22Rv1 (cell line): ENCODE data around the gene INHA.
A peak's percentile ranks its signal among the peaks of the same experiment; 100 is the strongest.

Experiments used
- H3K27ac ChIP-seq: fragments of 450-650 bp; 2 replicates; pipeline ENCODE4 v1.5.1; 2017
- CTCF ChIP-seq: fragments of 450-650 bp; IDR thresholded peaks from 2 replicates; pipeline ENCODE4 v1.5.1; 2017; ENCODE audit warnings: mild to moderate bottlenecking
- ZFX ChIP-seq: fragments of 450-650 bp; IDR thresholded peaks from 2 replicates; pipeline ENCODE4 v1.6.1; 2017; ENCODE audit warnings: antibody characterized with exemption, borderline replicate concordance

Gene INHA

GRCh38 chr2:219536967-219537366 lies 35.1 kb upstream of the INHA start:
- no peak overlapping the region for H3K27ac ChIP-seq
- TF ChIP-seq ZFX: no peak

- H3K27ac ChIP-seq: no peak overlapping the region
- TF ChIP-seq ZFX (no peak), CTCF (0 out of 2 replicates have a peak, but pooled peaks have one; percentile 14)
These were observed 34.2 kb upstream of the INHA start for GRCh38 chr2:219537657-219538488.

- TF ChIP-seq CTCF: no peak
- no peak for TF ChIP-seq ZFX
- no peak overlapping the region for H3K27ac ChIP-seq
These were observed 33.6 kb upstream of the INHA start for GRCh38 chr2:219538504-219538951.

DNA sequence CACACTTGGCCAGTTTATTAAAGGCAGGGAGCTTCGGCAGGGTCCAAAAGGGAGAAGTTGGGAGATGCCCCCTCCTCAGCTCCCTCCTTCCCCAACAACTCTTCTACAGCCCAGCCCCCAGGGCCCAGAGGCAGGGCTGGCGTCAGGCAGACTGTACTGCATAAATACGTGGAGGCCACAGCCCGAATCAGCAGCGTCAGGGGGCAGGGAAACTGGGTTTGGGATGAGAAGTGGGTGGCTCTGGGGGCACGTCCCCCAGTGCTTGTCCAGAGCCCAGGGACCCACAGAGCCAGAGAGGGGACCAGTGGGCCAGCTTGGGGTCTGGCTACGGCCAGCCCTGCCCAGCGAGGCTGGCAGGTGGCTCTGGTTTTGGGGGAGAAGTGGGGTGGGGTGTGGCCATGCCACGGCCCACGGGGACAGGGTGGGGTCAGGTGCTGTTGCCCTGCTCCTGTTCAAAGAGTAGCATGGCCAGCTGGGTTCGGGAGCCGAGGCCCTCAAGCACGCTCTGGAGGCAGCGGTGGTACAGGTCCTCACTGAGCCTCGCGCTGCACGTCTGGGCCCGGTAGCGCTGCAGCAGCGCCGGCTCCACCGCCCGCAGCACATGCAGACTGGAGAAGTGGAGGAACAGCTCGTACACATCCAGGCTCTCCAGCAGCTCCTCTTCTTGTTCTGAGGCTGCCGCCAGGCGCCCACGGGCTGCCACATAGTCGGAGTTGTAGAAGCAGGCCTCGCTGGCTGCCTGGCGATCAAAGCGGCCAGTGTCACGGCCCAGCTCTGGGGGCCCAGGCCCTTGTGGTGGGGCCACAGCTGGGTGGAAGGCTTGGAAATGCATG lies 32.9 kb upstream of the INHA start:
- TF ChIP-seq ZFX: no peak
- no peak for TF ChIP-seq CTCF
- H3K27ac ChIP-seq: no peak overlapping the region

DNA sequence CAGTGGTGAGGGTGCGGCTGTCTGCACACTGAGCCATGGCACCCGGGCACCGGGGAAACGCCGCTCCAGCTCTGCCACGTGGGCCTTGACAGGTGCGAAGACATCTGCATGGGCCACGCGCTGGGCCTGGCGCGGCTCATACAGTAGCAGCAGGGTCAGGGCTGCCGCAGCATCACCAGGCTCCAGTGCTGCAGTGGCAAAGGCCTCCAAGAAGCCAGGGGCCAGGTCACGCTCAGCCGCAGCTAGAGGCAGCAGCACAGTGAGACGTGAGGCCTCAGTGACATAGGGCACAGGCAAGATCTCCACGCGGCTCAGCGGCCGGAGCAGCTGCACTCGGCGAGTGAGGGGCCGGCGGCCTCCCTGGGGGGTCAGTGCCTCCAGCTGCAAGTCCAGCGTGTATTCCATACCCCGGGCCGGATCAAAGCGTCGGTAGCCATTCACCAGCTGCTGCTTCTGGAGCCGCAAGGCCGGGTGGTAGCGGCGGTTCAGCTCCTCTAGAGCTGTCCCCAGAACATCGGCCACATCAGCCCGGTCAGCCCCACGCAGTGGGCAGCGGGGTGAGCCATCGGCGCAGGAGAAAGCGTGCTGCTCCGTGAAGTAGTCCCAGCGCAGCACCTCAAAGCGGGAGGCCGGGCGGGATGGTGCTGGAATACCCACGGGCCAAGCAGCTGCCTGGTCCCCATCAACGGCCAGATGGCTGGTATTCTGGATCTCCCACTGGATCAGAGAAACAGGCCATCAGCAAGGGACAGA lies 32.0 kb upstream of the INHA start:
- no peak for TF ChIP-seq CTCF
- TF ChIP-seq ZFX: no peak

DNA sequence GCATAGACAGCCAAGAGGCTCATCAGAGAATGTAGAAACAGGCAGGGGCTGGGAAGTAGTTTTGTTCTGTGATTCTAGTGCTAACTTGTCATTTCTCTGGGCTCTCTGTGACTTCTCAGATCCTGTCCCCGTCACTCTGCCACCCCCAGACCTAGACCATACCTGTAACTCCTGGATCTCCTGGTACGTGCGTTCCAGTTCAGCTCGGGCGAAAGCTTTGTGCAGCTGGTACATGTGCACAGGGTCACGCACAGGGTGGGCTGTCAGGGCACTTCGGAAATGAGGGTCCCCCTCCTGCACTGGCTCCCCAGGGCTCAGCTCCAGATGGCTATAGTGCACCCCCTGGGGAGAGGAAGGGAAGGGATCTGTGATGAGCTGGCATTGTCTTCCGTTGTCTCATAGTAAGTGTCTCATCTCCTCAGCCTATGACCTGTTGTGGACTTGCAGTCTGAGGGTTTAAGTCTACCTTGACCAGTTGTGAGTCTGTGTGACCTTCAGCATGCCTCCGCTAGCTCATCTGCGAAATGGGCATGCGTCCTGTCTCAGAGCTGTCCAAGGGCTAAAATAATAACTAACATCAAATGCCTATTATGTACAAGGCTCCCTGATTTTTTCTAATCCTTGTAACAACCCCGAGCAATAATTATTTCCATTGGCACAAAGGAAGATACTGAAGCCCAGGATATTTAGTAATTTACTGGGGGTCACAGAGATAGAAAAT lies 31.2 kb upstream of the INHA start:
- TF ChIP-seq ZFX (no peak), CTCF (no peak)
- no peak overlapping the region for H3K27ac ChIP-seq

More for the DNA sequence above, 32.0 kb upstream of the INHA start:
- no peak overlapping the region for H3K27ac ChIP-seq

DNA sequence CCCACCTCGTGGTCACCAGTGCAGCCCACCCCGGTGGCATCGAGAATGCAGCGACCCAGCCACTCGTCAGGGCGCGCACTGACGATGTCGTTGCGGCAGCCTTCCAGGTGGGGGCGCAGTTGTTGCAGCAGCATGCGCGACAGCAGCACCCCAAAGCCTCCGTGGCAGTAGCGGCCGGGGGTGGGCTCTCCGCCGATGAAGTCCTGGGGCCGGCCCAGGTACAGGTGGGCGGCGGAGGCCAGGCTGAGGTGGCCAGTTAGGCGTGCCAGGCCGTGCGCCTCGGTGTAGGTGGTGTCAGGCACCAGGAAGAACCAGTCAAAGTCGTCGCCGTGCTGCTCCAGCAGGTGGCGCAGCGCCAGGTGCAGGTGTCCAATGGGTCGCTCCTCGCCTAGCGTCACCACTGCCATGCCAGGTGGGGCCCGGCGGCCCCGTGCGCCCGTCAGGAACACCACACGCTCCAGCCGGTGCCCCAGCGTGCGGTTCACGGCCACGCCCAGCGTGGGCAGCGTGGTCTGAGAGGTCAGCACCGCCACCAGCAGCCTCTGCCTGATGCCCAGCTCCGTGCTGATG lies 30.4 kb upstream of the INHA start:
- TF ChIP-seq ZFX (no peak), CTCF (peak; percentile 100)
- peak overlapping the region; percentile 93; the same call in 1 of the 2 replicates for H3K27ac ChIP-seq
